ENCODE measurements around the gene TM7SF2. TPM values are rescaled to one million over a fixed set of nuclear protein-coding genes. Genes with fewer than 3 reads are reported as not detected.

The TM7SF2 gene
- total RNA-seq, 1 donor from 2014 or later: 21.4 TPM

DNA sequence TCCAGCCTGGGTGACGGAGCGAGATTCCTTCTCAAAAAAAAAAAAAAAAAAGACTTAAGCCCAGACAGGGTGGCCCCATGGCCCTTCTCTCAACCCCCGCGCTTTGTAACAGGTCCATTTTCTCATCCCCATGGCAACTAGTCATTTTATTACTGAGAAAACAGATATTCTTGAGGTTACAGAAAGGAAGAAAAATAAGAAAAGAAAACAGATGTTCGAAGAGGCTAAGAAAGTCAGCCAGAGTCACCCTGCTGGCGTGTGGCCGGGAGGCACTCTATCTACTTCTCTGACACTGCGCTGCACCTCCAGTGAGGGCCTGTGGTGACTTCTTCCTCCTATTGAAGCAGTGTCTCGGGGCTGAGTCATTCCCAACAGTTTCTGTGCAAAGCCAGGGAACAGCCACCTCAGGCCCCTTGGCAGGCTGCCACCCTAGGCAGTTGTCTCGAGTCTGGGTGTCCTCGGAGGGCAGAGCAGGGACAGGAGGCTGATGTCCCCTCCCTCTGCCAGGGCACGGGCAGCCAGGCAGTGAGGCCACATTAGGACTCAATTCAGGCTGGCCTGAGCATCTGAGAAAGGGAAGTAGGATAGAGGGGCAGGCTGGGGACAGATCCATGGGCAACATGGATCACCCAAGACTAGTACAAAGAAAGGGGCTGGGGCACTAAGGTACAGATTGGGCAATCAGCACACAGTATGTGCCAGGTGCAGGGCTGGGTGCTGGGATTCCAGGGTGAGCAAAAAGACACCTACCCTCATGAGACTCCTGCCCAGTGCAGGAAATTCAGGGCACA is 39.0 kb downstream of the TM7SF2 start:
- DNase-seq (ENCODE audit: low read depth in 2 of 2): peak in 1 of 2 donors; percentile 80

DNA sequence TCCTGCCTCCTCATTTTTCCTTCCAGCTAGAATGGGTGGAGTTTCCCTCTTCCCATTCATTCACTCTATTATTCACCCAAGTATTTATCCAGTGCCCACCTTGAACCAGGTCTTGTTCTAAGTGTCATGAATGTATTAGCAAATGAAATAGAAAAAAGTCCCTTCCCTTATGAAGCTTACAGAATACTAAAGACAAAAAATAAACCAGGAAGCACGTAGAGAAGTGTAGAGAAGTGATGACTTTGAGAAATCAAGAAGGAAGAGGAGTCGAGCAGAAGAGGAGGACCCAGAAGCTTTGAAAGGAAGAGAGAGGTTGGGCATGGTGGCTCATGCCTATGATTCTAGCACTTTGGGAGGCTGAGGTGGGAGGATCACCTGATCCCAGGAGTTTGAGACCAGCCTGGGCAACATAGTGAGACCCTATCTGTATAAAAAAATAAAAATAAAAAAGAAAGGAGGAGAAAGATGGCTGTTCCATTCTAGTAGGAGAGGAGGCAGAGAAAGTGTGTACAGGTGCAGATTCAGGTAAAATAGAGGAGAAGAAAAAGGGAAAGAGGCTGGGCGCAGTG is 39.7 kb downstream of the TM7SF2 start:
- DNase-seq (ENCODE audit: low read depth in 2 of 2): no peak

DNA sequence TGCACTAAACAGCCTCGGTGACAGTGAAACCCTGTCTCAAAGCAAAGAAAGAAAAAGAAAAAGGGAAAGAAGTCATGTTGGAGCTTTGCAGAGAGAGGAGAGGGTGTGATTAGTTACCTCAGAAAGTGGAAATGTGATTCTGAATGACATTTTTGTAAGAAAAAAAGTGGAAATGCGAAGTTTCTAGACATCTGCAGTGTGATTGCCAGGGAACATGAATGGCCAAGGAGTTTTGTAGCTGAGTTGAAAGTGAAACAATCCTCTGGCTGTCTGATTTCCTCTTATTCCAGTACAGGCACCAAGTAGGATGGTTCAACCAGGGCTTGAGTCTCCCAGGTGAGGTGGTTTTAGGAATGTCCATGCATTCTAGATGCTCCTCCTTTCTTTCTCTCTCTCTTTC is 40.5 kb downstream of the TM7SF2 start:
- no peak for DNase-seq (ENCODE audit: low read depth in 2 of 2)

GRCh38 chr11:65156256-65156655 is 44.6 kb downstream of the TM7SF2 start:
- no peak for DNase-seq (ENCODE audit: low read depth in 2 of 2)

DNA sequence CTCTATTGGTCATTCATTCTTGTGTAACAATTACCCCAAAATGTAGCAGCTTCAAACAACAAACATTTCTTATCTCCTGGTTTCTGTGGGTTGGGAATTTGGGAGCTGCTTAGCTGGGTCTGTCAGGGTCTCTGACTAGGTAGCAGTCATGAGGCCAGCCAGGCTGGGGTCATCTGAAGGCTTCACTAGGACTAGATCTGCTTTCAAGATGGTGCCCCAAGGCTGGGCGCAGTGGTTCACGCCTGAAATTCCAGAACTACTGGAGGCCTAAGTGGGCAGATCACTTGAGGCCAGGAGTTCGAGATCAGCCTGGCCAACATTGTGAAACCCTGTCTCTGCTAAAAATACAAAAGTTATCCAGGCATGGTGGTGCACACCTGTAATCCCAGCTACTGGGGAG is 45.3 kb downstream of the TM7SF2 start:
- DNase-seq (ENCODE audit: low read depth in 2 of 2): no peak

DNA sequence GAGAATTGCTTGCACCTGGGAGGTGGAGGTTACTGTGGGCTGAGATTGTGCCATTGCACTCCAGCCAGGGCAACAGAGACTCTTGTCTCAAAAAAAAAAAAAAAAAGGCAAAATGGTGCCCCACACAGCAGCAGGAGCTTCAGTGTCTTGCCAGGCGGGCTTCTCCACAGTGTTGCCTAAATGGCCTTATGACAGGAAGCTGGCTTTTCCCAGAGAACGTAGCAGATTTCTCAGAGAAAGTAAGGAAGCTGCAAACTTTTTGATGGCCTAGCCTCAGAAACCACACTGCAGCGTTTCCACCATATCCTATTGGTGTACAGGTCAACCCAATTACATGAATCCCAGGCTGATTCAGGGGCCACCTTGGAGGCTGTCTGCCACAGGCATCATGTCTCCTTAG is 45.7 kb downstream of the TM7SF2 start:
- DNase-seq (ENCODE audit: low read depth in 2 of 2): no peak

DNA sequence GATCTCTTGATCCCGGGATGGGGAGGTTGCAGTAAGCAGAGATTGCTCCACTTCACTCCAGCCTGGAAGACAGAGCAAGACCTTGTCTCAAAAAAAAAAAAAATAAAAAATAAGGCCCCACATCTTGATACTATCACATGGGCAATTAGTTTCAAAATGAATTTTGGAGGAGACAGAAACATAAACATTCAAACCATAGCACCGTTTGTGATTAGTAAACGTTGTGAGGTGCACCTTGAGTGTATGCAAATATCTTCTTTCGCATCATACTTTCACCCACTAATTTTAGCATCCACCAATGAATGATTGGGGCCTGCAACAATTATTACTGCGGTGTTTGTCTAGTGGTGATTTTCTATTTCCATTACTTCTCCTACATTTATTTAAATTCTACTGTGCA is 47.3 kb downstream of the TM7SF2 start:
- no peak for DNase-seq (ENCODE audit: low read depth in 2 of 2)

DNA sequence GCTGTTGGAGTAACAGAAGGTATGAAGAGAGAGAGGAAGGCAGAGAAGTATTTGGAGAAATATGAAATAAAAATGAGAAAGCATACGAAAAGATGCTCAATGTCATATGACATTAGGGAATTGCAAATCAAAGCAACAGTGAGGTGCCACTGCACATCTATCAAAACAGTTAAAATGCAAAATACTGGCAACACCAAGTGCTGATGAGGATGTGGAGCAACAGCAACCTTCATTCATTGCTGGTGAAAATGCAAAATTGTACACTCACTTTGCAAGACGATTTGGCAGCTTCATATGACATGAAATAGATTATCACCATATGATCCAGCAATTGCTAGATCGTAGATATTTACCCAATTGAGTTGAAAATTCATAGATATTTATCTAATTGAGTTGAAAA is 49.0 kb downstream of the TM7SF2 start:
- no peak for DNase-seq (ENCODE audit: low read depth in 2 of 2)

DNA sequence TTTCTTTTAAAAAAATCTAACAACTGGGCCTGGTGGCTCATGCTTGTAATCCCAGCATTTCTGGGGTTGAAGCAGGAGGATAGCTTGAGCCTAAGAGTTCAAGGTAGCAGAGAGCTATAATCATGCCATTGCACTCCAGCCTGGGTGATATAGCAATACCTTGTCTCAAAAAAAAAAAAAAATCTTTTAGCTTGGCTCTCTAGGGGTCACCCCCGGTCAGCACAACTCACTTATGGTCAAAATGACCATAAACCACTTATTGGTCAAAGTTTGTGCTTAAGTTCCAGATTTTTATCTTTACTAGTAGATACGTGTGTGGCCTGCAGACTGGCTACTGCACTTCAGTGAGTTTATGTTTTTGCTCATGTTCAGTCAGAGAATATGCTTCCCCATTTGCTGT is 52.0 kb downstream of the TM7SF2 start:
- DNase-seq (ENCODE audit: low read depth in 2 of 2): no peak

Other genes starting within 250 kb of the TM7SF2 start
- 27.6 and 33.6 TPM in 2 replicates for gene EHD1, start 233.3 kb upstream of the TM7SF2 start, total RNA-seq
- 7.6 and 12.1 TPM in 2 replicates for gene ATG2A, start 194.7 kb upstream of the TM7SF2 start, total RNA-seq
- gene PPP2R5B, start 187.2 kb upstream of the TM7SF2 start, total RNA-seq: 5.0 and 11.5 TPM in 2 replicates
- gene GPHA2, start 176.0 kb upstream of the TM7SF2 start, total RNA-seq: not detected in 2 replicates
- gene MAJIN, start 139.8 kb upstream of the TM7SF2 start, total RNA-seq: not detected in 2 replicates
- gene BATF2, start 114.9 kb upstream of the TM7SF2 start, total RNA-seq: 0.20 and 0.44 TPM in 2 replicates
- gene ARL2, start 97.7 kb upstream of the TM7SF2 start, total RNA-seq: 95.2 and 145 TPM in 2 replicates
- 6.8 and 10.7 TPM in 2 replicates for gene SNX15, start 84.4 kb upstream of the TM7SF2 start, total RNA-seq
- gene SAC3D1, start 70.7 kb upstream of the TM7SF2 start, total RNA-seq: 6.8 and 7.5 TPM in 2 replicates
- 9.8 and 12.3 TPM in 2 replicates for gene NAALADL1, start 53.3 kb upstream of the TM7SF2 start, total RNA-seq
- gene CDCA5, start 27.8 kb upstream of the TM7SF2 start, total RNA-seq: 2.0 and 3.9 TPM in 2 replicates
- 20.5 and 24.0 TPM in 2 replicates for gene ZFPL1, start 27.6 kb upstream of the TM7SF2 start, total RNA-seq
- gene VPS51, start 15.7 kb upstream of the TM7SF2 start, total RNA-seq: 154 and 265 TPM in 2 replicates
- gene ZNHIT2, start 5.8 kb downstream of the TM7SF2 start, total RNA-seq: 4.6 and 9.7 TPM in 2 replicates
- 355 and 442 TPM in 2 replicates for gene FAU, start 10.3 kb downstream of the TM7SF2 start, total RNA-seq
- gene MRPL49, start 10.4 kb downstream of the TM7SF2 start, total RNA-seq: 39.2 and 41.3 TPM in 2 replicates
- gene SYVN1, start 22.6 kb downstream of the TM7SF2 start, total RNA-seq: 4.1 and 10.1 TPM in 2 replicates
- gene SPDYC, start 58.4 kb downstream of the TM7SF2 start, total RNA-seq: not detected in 2 replicates
- gene CAPN1, start 70.1 kb downstream of the TM7SF2 start, total RNA-seq: 60.9 and 80.2 TPM in 2 replicates
- 1.8 and 3.5 TPM in 2 replicates for gene POLA2, start 150.1 kb downstream of the TM7SF2 start, total RNA-seq
- gene CDC42EP2, start 203.0 kb downstream of the TM7SF2 start, total RNA-seq: 5.4 and 10.1 TPM in 2 replicates
- gene DPF2, start 222.0 kb downstream of the TM7SF2 start, total RNA-seq: 17.9 and 18.3 TPM in 2 replicates
- gene TIGD3, start 242.9 kb downstream of the TM7SF2 start, total RNA-seq: 0.22 TPM in 1 of 2 replicates, not detected in the other